SK-N-SH treated with all-trans-retinoic acid at 6 μM for 48 hours (cell line): ENCODE measurements around the gene TNFRSF21.

Source experiments
- CREB5 ChIP-seq: fragments of 250-450 bp; sonication (Bioruptor Pico); IDR thresholded peaks from 2 replicates; pipeline ENCODE4 v1.5.1; 2020; ENCODE audit warnings: low read depth, mild to moderate bottlenecking, moderate library complexity
- CSDC2 ChIP-seq: fragments of 250-450 bp; sonication (Bioruptor Pico); IDR thresholded peaks from 2 replicates; pipeline ENCODE4 v1.5.0; 2020; ENCODE audit warnings: mild to moderate bottlenecking, moderate library complexity
- RARB ChIP-seq: fragments of 250-450 bp; sonication (Bioruptor Pico); IDR thresholded peaks from 2 replicates; pipeline ENCODE4 v1.8.0; 2021; ENCODE audit warnings: mild to moderate bottlenecking, moderate library complexity
- TSHZ2 ChIP-seq: fragments of 250-450 bp; sonication (Bioruptor Pico); IDR thresholded peaks from 2 replicates; pipeline ENCODE4 v1.5.0; 2020; ENCODE audit warnings: mild to moderate bottlenecking, moderate library complexity
- ZNF70 ChIP-seq: fragments of 450-650 bp; formaldehyde crosslinking; IDR thresholded peaks from 2 replicates; pipeline ENCODE4 v1.5.0; 2020; ENCODE audit warnings: mild to moderate bottlenecking, moderate library complexity

DNA sequence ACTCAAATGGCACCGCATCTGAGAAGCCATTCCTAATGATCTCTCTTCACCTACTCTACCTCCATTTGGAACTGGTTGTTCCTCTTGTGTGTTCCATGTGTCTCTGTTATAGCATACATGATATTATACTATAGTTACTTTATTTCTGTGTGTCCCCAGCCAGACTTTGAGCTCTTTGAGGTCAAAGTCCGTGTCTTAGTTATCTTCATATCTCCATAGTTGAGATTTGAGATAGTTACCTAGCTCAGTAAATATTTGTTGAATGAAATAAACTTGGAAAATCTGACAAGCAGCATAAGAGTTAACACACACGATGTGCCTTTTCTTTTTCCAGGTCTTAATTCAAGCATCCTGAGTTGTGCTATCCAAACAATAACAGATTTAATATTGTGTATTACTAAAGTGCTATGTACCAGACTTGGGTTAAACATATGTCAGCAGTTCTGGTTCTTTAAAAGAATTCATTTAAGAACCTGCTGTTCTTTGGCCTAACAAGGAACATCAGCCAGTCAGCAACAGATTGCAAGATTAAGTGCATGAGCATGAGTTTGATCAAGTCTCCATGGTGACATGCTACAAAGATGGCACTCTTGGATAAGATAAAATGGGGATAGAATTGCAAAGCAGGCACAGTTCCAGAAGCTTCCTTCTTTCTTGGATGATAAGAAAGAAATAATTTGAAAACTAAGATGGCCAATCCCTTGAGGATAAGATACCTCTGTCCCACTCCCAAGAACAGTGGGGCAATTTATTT lies 8.7 kb upstream of the TNFRSF21 start:
- TF ChIP-seq CSDC2 (CRISPR knock-in tag) (no peak), RARB (CRISPR knock-in tag) (no peak), ZNF70 (no peak), TSHZ2 (CRISPR knock-in tag) (no peak), CREB5 (CRISPR knock-in tag) (no peak)
